Retinal pigment epithelial cell (primary cell): ENCODE measurements around the gene ARL5C.

Experiments used
- DNase-seq: peaks from one replicate; pipeline ENCODE4 v3.0.0-alpha.2; 2010; ENCODE audit warnings: low read depth
- H3K4me3 ChIP-seq: 2 replicates; pipeline ENCODE4 v1.5.1; 2011; ENCODE audit warnings: mild to moderate bottlenecking, low read length, control low read depth, moderate library complexity
- TF ChIP-seq, protein P1 (sequence below): conservative IDR thresholded peaks from 2 replicates; pipeline ENCODE4 v1.5.1; 2011; ENCODE audit warnings: low read depth, low read length, control low read depth, inconsistent platforms

The ARL5C gene

DNA sequence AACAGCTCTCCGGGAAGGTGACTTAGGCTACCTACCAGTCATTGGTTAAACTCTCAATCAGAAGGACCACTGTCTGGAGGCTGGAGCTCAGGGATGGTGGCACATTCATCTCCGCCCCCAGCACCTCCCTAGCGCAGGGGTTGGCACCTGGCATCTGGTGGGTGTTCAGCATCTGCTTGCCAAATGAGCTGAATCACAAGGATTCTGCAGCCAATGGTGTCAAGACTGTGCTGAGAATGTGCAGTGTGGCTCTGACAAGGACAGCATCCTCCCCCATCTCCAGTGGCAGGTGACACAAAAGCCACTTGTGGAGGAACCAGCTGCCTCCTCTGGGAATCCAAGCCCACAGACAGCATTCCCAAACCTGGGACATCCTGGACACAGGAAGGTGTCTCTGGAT is 49.7 kb downstream of the ARL5C start:
- no peak for DNase-seq
- no peak overlapping the region for H3K4me3 ChIP-seq
- TF ChIP-seq, protein P1, sequence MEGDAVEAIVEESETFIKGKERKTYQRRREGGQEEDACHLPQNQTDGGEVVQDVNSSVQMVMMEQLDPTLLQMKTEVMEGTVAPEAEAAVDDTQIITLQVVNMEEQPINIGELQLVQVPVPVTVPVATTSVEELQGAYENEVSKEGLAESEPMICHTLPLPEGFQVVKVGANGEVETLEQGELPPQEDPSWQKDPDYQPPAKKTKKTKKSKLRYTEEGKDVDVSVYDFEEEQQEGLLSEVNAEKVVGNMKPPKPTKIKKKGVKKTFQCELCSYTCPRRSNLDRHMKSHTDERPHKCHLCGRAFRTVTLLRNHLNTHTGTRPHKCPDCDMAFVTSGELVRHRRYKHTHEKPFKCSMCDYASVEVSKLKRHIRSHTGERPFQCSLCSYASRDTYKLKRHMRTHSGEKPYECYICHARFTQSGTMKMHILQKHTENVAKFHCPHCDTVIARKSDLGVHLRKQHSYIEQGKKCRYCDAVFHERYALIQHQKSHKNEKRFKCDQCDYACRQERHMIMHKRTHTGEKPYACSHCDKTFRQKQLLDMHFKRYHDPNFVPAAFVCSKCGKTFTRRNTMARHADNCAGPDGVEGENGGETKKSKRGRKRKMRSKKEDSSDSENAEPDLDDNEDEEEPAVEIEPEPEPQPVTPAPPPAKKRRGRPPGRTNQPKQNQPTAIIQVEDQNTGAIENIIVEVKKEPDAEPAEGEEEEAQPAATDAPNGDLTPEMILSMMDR = no peak

GRCh38 chr17:39115135-39115534 is 50.8 kb downstream of the ARL5C start:
- TF ChIP-seq, protein P1 = no peak
- H3K4me3 ChIP-seq = no peak overlapping the region
- no peak for DNase-seq

DNA sequence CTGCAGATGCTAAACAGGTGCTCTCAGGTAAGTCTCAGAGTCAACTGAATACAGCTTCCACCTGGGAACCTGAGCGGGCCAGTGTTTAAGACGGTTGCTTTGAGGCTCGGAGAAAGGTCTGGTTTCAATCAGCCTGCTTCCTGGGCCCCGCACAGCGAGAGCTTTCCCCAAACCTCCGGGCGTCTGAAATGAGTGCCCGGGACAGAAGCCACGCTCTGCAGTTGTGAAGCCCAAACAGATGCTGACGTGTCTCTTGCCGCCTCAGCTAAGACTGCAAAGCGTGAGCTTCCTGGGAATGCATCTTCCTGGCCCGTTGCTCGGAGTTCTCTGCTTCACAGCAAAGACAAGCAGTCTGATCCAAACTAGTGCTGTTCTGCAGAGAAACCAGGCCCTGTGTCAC is 51.2 kb downstream of the ARL5C start:
- TF ChIP-seq, protein P1 = no peak
- DNase-seq = no peak
- no peak overlapping the region for H3K4me3 ChIP-seq

DNA sequence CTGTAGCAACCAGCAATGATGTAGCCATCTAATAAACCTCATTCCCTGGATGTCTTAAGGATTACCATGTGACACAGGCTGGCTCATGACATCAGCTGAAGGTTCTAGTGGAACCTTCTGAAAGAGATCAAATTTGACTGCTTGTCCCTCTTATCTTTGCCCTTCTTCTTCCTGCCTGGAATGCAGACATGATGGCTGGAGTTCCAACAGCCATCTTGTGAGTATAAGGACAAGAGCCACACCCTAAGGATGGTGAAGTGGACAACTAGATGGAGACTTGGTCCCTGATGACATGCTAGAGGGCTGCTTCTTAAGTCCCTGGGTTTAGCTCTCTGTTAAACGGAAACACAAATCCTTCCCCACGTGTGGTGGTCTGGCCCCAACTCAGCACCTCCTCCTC is 52.1 kb downstream of the ARL5C start:
- no peak for DNase-seq
- TF ChIP-seq, protein P1 = no peak
- no peak overlapping the region for H3K4me3 ChIP-seq

GRCh38 chr17:39110435-39111136 is 55.4 kb downstream of the ARL5C start:
- TF ChIP-seq, protein P1 = no peak
- DNase-seq = no peak
- H3K4me3 ChIP-seq = no peak overlapping the region

GRCh38 chr17:39108461-39109375 is 57.2 kb downstream of the ARL5C start:
- TF ChIP-seq, protein P1 = no peak
- no peak overlapping the region for H3K4me3 ChIP-seq
- DNase-seq = no peak
